Endothelial cell of umbilical vein (primary cell): ENCODE measurements around the gene CDYL. TPM values are rescaled to one million over a fixed set of nuclear protein-coding genes. Genes with fewer than 3 reads are reported as not detected.

Source experiments
- BruUV-seq: library from RNA; stranded (reverse); fragments of 400-500 nt; replicated peaks from 2 replicates; lab custom pipeline; 2021; lab: Mats Ljungman, UMichigan
- CTCF ChIA-PET: fragments of 300-600, 350-600 bp; sonication (Branson Sonifier 250); formaldehyde crosslinking; loops from one replicate; lab custom pipeline; 2021; ENCODE audit warnings: antibody characterized with exemption, inconsistent platforms; lab: Charles Lee
- POLR2A ChIA-PET: fragments of 300-600, 350-600 bp; sonication (Branson Sonifier 250); formaldehyde crosslinking; loops from one replicate; lab custom pipeline; 2021; ENCODE audit warnings: antibody characterized with exemption, inconsistent platforms; lab: Charles Lee
- DNase-seq: peaks from one replicate; pipeline ENCODE4 v3.0.0-alpha.2; 2011; ENCODE audit warnings: low read depth, low spot score
- FAIRE-seq: peaks from 2 replicates; lab custom pipeline; 2011; peaks lifted over from hg19 to GRCh38; lab: Jason Lieb, UNC
- H2AFZ ChIP-seq: 2 replicates; pipeline ENCODE4 v1.6.0; 2012; ENCODE audit warnings: low read depth, low read length, control low read depth, inconsistent platforms
- H3K27ac ChIP-seq: 2 replicates; pipeline ENCODE4 v1.5.1; 2011; ENCODE audit warnings: low read depth, mild to moderate bottlenecking, control low read depth, low read length, moderate library complexity; ENCODE audit not compliant: insufficient read depth
- H3K27me3 ChIP-seq, 2 experiments: 2 replicates each; pipeline versions ENCODE4 v1.6.0 to v1.6.1; 2011; ENCODE audit warnings: low read length in 2 of 2, mixed read lengths in 1 of 2; ENCODE audit not compliant: control insufficient read depth in 2 of 2, insufficient read depth in 2 of 2
- H3K36me3 ChIP-seq, 2 experiments: 2 replicates in 1 of 2; 3 replicates in 1 of 2; pipeline ENCODE4 v1.5.1; 2011; ENCODE audit warnings: low read length in 2 of 2, mild to moderate bottlenecking in 1 of 2, moderate library complexity in 1 of 2; ENCODE audit not compliant: control insufficient read depth in 2 of 2, insufficient read depth in 2 of 2; ENCODE audit errors: extremely low read depth in 1 of 2
- H3K4me1 ChIP-seq: 3 replicates; pipeline ENCODE4 v1.5.1; 2011; ENCODE audit warnings: mild to moderate bottlenecking, low read length; ENCODE audit not compliant: control insufficient read depth, insufficient read depth; ENCODE audit errors: extremely low read depth
- H3K4me2 ChIP-seq: 2 replicates; pipeline ENCODE4 v1.6.1; 2011; ENCODE audit warnings: low read length, control low read depth, mixed read lengths; ENCODE audit not compliant: insufficient read depth
- H3K4me3 ChIP-seq, 3 experiments: fragments of 200-600 bp in 1 of 3; sonication (generic), shearing (Covaris generic) in 1 of 3; replicated peaks in 1 of 3; 2 replicates each; pipeline ENCODE4 v1.5.1; 2011 to 2016; ENCODE audit warnings: control low read depth in 3 of 3, low read length in 3 of 3, mild to moderate bottlenecking in 2 of 3, inconsistent platforms in 1 of 3, low read depth in 1 of 3, moderate library complexity in 1 of 3; ENCODE audit not compliant: insufficient read depth in 1 of 3
- H3K79me2 ChIP-seq: 2 replicates; pipeline ENCODE4 v1.6.0; 2012; ENCODE audit warnings: low read length, inconsistent platforms; ENCODE audit not compliant: control insufficient read depth, insufficient read depth
- H3K9ac ChIP-seq: replicated peaks from 2 replicates; pipeline ENCODE3; 2011; ENCODE audit warnings: low read length, control low read depth; ENCODE audit not compliant: insufficient read depth; ENCODE audit errors: extremely low read depth
- H3K9me1 ChIP-seq: replicated peaks from 3 replicates; pipeline ENCODE4 v1.6.0; 2011; ENCODE audit warnings: mild to moderate bottlenecking, low read length; ENCODE audit not compliant: control insufficient read depth, insufficient read depth; ENCODE audit errors: extremely low read depth
- H3K9me3 ChIP-seq: replicated peaks from 2 replicates; pipeline ENCODE4 v1.5.1; 2012; ENCODE audit warnings: low read length, inconsistent platforms; ENCODE audit not compliant: control insufficient read depth, insufficient read depth
- H4K20me1 ChIP-seq: replicated peaks from 2 replicates; pipeline ENCODE3; 2011; ENCODE audit warnings: mild to moderate bottlenecking, low read length; ENCODE audit not compliant: control insufficient read depth, insufficient read depth; ENCODE audit errors: extremely low read depth
- CTCF ChIP-seq, 2 donors: IDR thresholded peaks; 1 replicate in 1 of 2; 2 replicates in 1 of 2; pipeline ENCODE4 v1.5.1; 2011; ENCODE audit warnings: low read length in 2 of 2, mild to moderate bottlenecking in 2 of 2, moderate library complexity in 2 of 2, control low read depth in 1 of 2, inconsistent platforms in 1 of 2, low read depth in 1 of 2; ENCODE audit not compliant: insufficient read depth in 1 of 2; ENCODE audit errors: extremely low read depth in 1 of 2
- EZH2 ChIP-seq: IDR thresholded peaks from 2 replicates; pipeline ENCODE4 v1.6.1; 2012; ENCODE audit warnings: borderline replicate concordance, low read depth, mild to moderate bottlenecking, moderate library complexity, low read length, inconsistent platforms; ENCODE audit not compliant: severe bottlenecking
- FOS ChIP-seq: IDR thresholded peaks from 2 replicates; pipeline ENCODE4 v1.6.1; 2011; ENCODE audit warnings: mild to moderate bottlenecking, low read length, moderate library complexity, borderline replicate concordance; ENCODE audit not compliant: insufficient read depth
- GATA2 ChIP-seq: IDR thresholded peaks from 2 replicates; pipeline ENCODE4 v1.7.0; 2011; ENCODE audit warnings: low read depth, mild to moderate bottlenecking, moderate library complexity, mixed read lengths, low read length; ENCODE audit not compliant: insufficient read length, insufficient read depth
- JUN ChIP-seq: IDR thresholded peaks from 2 replicates; pipeline ENCODE4 v1.6.1; 2011; ENCODE audit warnings: borderline replicate concordance, low read depth; ENCODE audit not compliant: insufficient read length, insufficient read depth
- MAX ChIP-seq: IDR thresholded peaks from 2 replicates; pipeline ENCODE4 v1.6.1; 2011; ENCODE audit not compliant: insufficient read depth, insufficient read length
- MYC ChIP-seq: IDR thresholded peaks from one replicate; pipeline ENCODE4 v1.6.1; 2011; ENCODE audit warnings: mild to moderate bottlenecking, low read depth, low read length
- POLR2A ChIP-seq: IDR thresholded peaks from 2 replicates; pipeline ENCODE4 v1.6.1; 2012; ENCODE audit warnings: low read depth, mild to moderate bottlenecking, control low read depth, low read length
- POLR2AphosphoS5 ChIP-seq: IDR thresholded peaks from 2 replicates; pipeline ENCODE4 v1.6.1; 2012; ENCODE audit warnings: low read depth, mild to moderate bottlenecking, control low read depth, low read length, moderate library complexity; ENCODE audit not compliant: insufficient read depth
- dilution Hi-C: fragments of 300-500 bp; cut with MboI; formaldehyde crosslinking; loops from one replicate; pipeline ENCODE4 v1.15.0; 2019; ENCODE audit warnings: low sequenced_read_pairs; ENCODE audit not compliant: extremely low pct_ligation_motif_present
- intact Hi-C: fragments of 100-400 bp; cut with micrococcal nuclease; formaldehyde crosslinking; loops from one replicate; pipeline ENCODE4 v1.10.0; 2022
- polyA plus RNA-seq, 4 experiments: library from polyadenylated mRNA; depleted of rRNA in 3 of 4; stranded (reverse) in 3 of 4; unstranded in 1 of 4; fragments of >200 nt; gene quantifications; 2 replicates each; pipeline versions ENCODE4 v1.2.1 to v1.2.3, GENCODE V29; 2011 to 2012; ENCODE audit warnings: missing spikeins in 1 of 4
- total RNA-seq: library from RNA; stranded (reverse); gene quantifications from 2 replicates; pipeline ENCODE4 v1.2.3, GENCODE V29; 2021

CDYL gene
- total and polyA plus RNA-seq, 2 donors (not counting 3 experiments of a cell fraction or from before 2014, with no cell fraction given), result 10.2 to 35.6 TPM

GRCh38 chr6:4777394-4777935 is 1.3 kb downstream of the CDYL start:
- TF ChIP-seq POLR2AphosphoS5, result no peak
- TF ChIP-seq POLR2A, result no peak
- no peak for TF ChIP-seq MYC
- TF ChIP-seq EZH2, result no peak
- TF ChIP-seq MAX, result no peak
- no peak for TF ChIP-seq FOS
- TF ChIP-seq GATA2, result no peak
- no peak for TF ChIP-seq JUN
- TF ChIP-seq CTCF (IDR thresholded peaks at IDR 0.05; ENCODE audit: extremely low read depth in 1 of 2, insufficient read depth in 1 of 2, low read depth in 1 of 2, low read length in 2 of 2), result no peak
- no peak for FAIRE-seq
- DNase-seq, result peak; percentile 48
- Histone ChIP-seq H3K4me1 (peaks cover 12% of the 10 kb centered on the region), H3K9me1 (no peaks in the 10 kb centered on the region), H3K27me3 (peaks cover 24 to 29% of the 10 kb centered on the region in 2 experiments), H3K79me2 (peaks cover 49% of the 10 kb centered on the region), H3K36me3 (no peaks in the 10 kb centered on the region), H3K4me2 (peak overlapping the region; percentile 96), H3K9ac (peak overlapping the region; percentile 72), H2AFZ (no peak overlapping the region), H4K20me1 (peaks cover 4% of the 10 kb centered on the region), H3K9me3 (no peaks in the 10 kb centered on the region), H3K27ac (no peak overlapping the region), H3K4me3 (peak overlapping the region; percentile 51 to 90 (median 64))
- intact Hi-C loops (loop anchor here (1.0 to 2.0 kb wide), 4 partner anchors 13 to 525 kb away; no protein-coding TSS in a partner anchor), dilution Hi-C loops (no loop called here)
- ChIA-PET POLR2A (no interaction called here), CTCF (interaction anchor here (3.2 kb wide), 2 partner anchors 71 to 463 kb away, joined by 11 to 26 read pairs; no protein-coding TSS in a partner anchor)
- BruUV-seq, result TSS peak; percentile 36
